Skin epidermis (tissue), 12 donors: ENCODE data around the gene CCDC175.

Experiments
- H3K27ac ChIP-seq, 21 experiments: fragments of 200-600 bp; sonication (generic) in 11 of 21; one replicate each; pipeline ENCODE4 v1.5.0; 2020; ENCODE audit warnings: mild to moderate bottlenecking in 3 of 21, inconsistent platforms in 2 of 21, moderate library complexity in 2 of 21
- H3K4me3 ChIP-seq, 7 experiments: fragments of 200-600 bp; sonication (generic) in 2 of 7; one replicate each; pipeline ENCODE4 v1.5.0; 2020; ENCODE audit warnings: inconsistent platforms in 2 of 7, mild to moderate bottlenecking in 2 of 7, moderate library complexity in 1 of 7

CCDC175 gene

GRCh38 chr14:59576332-59577294, at the start of gene CCDC175:
CCDC175 (minus strand) TSS chr14:59576812; CDS start chr14:59576775, 37 bp downstream.
- H3K27ac ChIP-seq, result no peak within 1 kb of the TSS
- H3K4me3 ChIP-seq, result peak within 1 kb of the TSS in 6 of 7 experiments; percentile 6 to 36 (median 28)

GRCh38 chr14:59622631-59623030, 46.0 kb upstream of the CCDC175 start:
- no peak overlapping the region for H3K4me3 ChIP-seq
- no peak overlapping the region for H3K27ac ChIP-seq

GRCh38 chr14:59619061-59619460, 42.4 kb upstream of the CCDC175 start:
- H3K4me3 ChIP-seq, result no peak overlapping the region
- no peak overlapping the region for H3K27ac ChIP-seq

GRCh38 chr14:59601056-59601455, 24.4 kb upstream of the CCDC175 start:
- Histone ChIP-seq H3K27ac (no peak overlapping the region), H3K4me3 (no peak overlapping the region)

GRCh38 chr14:59600211-59600945, 23.8 kb upstream of the CCDC175 start:
- Histone ChIP-seq H3K27ac (no peak overlapping the region), H3K4me3 (no peak overlapping the region)

- Histone ChIP-seq H3K4me3 (no peak overlapping the region), H3K27ac (no peak overlapping the region)
Measured at GRCh38 chr14:59595071-59595470, 18.5 kb upstream of the CCDC175 start.

- no peak overlapping the region for H3K27ac ChIP-seq
- no peak overlapping the region for H3K4me3 ChIP-seq
Measured at GRCh38 chr14:59591641-59592370, 15.2 kb upstream of the CCDC175 start.

GRCh38 chr14:59588101-59588500, 11.5 kb upstream of the CCDC175 start:
- Histone ChIP-seq H3K27ac (no peak overlapping the region), H3K4me3 (no peak overlapping the region)

GRCh38 chr14:59585891-59586554, 9.4 kb upstream of the CCDC175 start:
- Histone ChIP-seq H3K27ac (no peak overlapping the region), H3K4me3 (no peak overlapping the region)

GRCh38 chr14:59583755-59584154, 7.1 kb upstream of the CCDC175 start:
- H3K4me3 ChIP-seq, result no peak overlapping the region

GRCh38 chr14:59582845-59583509, 6.4 kb upstream of the CCDC175 start:
- H3K4me3 ChIP-seq, result no peak overlapping the region
- H3K27ac ChIP-seq, result no peak overlapping the region

More at GRCh38 chr14:59583755-59584154, 7.1 kb upstream of the CCDC175 start:
- no peak overlapping the region for H3K27ac ChIP-seq

GRCh38 chr14:59582161-59582560, 5.5 kb upstream of the CCDC175 start:
- no peak overlapping the region for H3K27ac ChIP-seq
- no peak overlapping the region for H3K4me3 ChIP-seq

- Histone ChIP-seq H3K27ac (no peak overlapping the region), H3K4me3 (no peak overlapping the region)
Measured at GRCh38 chr14:59580911-59581310, 4.3 kb upstream of the CCDC175 start.

- H3K4me3 ChIP-seq, result no peak overlapping the region
- no peak overlapping the region for H3K27ac ChIP-seq
Measured at GRCh38 chr14:59570122-59570521, 6.5 kb downstream of the CCDC175 start.

- H3K27ac ChIP-seq, result no peak overlapping the region
- H3K4me3 ChIP-seq, result no peak overlapping the region
Measured at GRCh38 chr14:59566725-59567124, 9.9 kb downstream of the CCDC175 start.

GRCh38 chr14:59566296-59566695, 10.3 kb downstream of the CCDC175 start:
- Histone ChIP-seq H3K4me3 (no peak overlapping the region), H3K27ac (no peak overlapping the region)

- Histone ChIP-seq H3K27ac (no peak overlapping the region), H3K4me3 (no peak overlapping the region)
Measured at GRCh38 chr14:59565087-59565486, 11.5 kb downstream of the CCDC175 start.

- Histone ChIP-seq H3K4me3 (no peak overlapping the region), H3K27ac (no peak overlapping the region)
Measured at GRCh38 chr14:59564366-59564765, 12.2 kb downstream of the CCDC175 start.

- no peak overlapping the region for H3K27ac ChIP-seq
- no peak overlapping the region for H3K4me3 ChIP-seq
Measured at GRCh38 chr14:59547310-59547709, 29.3 kb downstream of the CCDC175 start.
